ENCODE data around the gene AUTS2. TPM values are rescaled to one million over a fixed set of nuclear protein-coding genes. Genes with fewer than 3 reads are reported as not detected.

Gene AUTS2
- total RNA-seq, 1 donor from 2014 or later = 9.9 TPM

DNA sequence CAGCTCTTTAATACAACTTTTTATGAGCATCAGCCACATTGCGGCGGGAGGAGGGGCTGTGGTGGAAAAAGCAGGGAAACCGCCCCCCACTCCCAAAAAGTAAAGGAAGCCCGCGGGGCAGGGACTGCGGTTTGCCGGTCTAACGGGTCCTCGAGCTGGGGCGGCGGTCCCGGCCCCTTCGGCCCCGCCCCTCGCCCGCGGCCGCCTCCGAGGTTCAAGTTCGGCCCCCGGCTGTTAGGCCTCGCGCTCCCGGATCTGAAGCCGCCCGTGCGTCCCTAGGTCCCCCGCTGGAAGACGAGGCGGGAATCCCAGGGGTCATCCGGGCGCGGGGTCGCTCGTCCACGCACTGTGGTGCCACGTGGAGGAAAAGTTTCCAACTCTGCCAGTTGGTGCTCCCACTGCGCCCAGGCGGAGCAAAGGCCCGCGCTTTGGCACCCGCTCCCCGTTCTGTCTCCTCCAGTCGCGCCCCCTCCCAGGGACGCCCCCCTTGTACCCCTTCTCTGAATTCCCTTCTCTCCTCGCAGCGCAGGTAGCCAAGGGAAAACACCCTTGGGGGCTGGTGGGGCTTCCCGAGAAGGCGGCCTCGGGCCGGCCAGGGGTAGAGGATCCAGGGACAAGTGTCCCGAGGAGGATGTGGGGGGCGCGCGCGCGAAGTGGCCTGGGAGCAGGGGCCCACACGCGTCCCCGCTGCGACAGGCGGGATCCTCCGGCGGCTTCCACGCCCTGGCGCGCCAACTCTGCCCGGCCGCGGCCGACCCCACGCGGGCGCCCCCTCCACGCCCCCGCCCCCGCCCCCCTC is 798 bp upstream of the AUTS2 start:
- Histone ChIP-seq H3K4me3 (ENCODE audit: low read depth, low read length) (peak overlapping the region; percentile 89), H3K27me3 (ENCODE audit: control insufficient read depth, insufficient read depth, low read length) (no peaks in the 10 kb centered on the region), H3K36me3 (ENCODE audit: control insufficient read depth, insufficient read depth, low read length) (no peaks in the 10 kb centered on the region)
- TF ChIP-seq CTCF (IDR thresholded peaks at IDR 0.05; ENCODE audit: insufficient read depth, low read length, poor library complexity, severe bottlenecking) = no peak
- no peak for DNase-seq (ENCODE audit: low read depth)

- no peak for DNase-seq (ENCODE audit: low read depth)
- no peak for TF ChIP-seq CTCF (IDR thresholded peaks at IDR 0.05; ENCODE audit: insufficient read depth, low read length, poor library complexity, severe bottlenecking)
- H3K27me3 ChIP-seq (ENCODE audit: control insufficient read depth, insufficient read depth, low read length) = no peaks in the 10 kb centered on the region
- H3K4me3 ChIP-seq (ENCODE audit: low read depth, low read length) = peak overlapping the region; percentile 89
- no peaks in the 10 kb centered on the region for H3K36me3 ChIP-seq (ENCODE audit: control insufficient read depth, insufficient read depth, low read length)
Observed at GRCh38 chr7:69598487-69599285, 411 bp downstream of the AUTS2 start.

DNA sequence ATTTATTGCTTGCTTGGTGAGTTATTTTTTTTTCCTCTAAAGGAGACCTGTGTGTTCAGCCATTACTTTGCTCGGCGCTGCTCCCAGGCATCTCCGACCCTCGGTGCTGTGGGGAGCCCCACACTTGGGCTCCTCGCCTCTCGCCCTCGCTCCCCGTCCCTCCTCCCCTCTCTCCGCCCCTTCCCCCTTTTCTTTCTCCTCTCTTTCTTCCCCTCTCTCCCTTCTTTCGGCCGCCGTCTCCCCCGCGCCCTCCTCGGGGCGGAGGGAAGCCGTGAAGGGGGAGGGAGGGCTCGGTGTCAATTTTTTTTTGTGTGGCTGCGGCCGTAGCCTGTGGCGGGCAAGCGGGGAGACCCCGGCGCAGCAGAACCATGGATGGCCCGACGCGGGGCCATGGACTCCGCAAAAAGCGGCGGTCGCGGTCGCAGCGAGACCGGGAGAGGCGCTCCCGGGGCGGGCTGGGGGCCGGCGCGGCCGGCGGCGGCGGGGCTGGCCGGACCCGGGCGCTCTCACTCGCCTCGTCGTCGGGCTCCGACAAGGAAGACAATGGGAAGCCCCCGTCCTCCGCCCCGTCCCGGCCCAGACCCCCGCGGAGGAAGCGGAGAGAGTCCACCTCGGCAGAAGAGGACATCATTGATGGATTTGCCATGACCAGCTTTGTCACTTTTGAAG is 1.1 kb downstream of the AUTS2 start:
- Histone ChIP-seq H3K4me3 (ENCODE audit: low read depth, low read length) (peak overlapping the region; percentile 89), H3K27me3 (ENCODE audit: control insufficient read depth, insufficient read depth, low read length) (no peaks in the 10 kb centered on the region), H3K36me3 (ENCODE audit: control insufficient read depth, insufficient read depth, low read length) (no peaks in the 10 kb centered on the region)
- no peak for DNase-seq (ENCODE audit: low read depth)
- TF ChIP-seq CTCF (IDR thresholded peaks at IDR 0.05; ENCODE audit: insufficient read depth, low read length, poor library complexity, severe bottlenecking) = no peak

DNA sequence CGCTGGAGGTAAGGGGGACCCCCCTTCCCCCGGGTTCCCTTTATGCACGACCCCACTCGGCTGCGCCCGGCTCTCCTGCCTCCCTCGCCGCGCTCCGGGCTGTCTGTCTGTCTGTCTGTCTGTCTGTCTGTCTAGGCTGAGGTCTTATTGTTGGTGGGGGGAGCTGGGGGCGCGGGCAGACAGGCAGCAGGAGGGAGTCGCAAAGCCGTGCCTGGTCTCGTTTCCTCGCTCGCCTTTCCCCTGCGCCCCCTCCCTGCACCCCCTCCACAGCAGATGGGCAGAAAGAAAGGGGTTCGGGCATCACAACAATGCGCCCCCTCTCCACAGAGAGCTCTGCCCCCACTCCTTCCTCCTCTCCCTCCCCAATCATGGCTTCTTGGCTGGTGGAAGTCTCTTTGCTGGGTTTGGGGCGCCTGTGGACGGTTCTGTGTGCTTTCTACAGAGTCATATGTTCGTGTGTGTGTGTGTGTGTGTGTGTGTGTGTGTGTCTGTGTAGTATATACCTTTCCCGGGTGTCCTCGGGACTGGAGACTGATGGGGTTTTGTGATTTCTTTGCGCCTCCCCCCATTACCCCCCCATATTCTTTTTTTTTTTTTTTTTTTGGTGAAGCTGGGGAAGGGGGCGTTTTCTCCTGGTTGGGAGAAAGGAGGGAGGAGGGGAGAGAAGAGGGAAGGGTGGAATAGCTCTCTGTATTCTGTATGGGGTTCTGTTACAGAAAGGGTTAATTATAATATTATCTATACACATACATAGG is 1.9 kb downstream of the AUTS2 start:
- Histone ChIP-seq H3K36me3 (ENCODE audit: control insufficient read depth, insufficient read depth, low read length) (no peaks in the 10 kb centered on the region), H3K27me3 (ENCODE audit: control insufficient read depth, insufficient read depth, low read length) (no peaks in the 10 kb centered on the region), H3K4me3 (ENCODE audit: low read depth, low read length) (peak overlapping the region; percentile 89)
- TF ChIP-seq CTCF (IDR thresholded peaks at IDR 0.05; ENCODE audit: insufficient read depth, low read length, poor library complexity, severe bottlenecking) = no peak
- no peak for DNase-seq (ENCODE audit: low read depth)

GRCh38 chr7:69600710-69601519 is 2.6 kb downstream of the AUTS2 start:
- no peak for TF ChIP-seq CTCF (IDR thresholded peaks at IDR 0.05; ENCODE audit: insufficient read depth, low read length, poor library complexity, severe bottlenecking)
- H3K27me3 ChIP-seq (ENCODE audit: control insufficient read depth, insufficient read depth, low read length) = no peaks in the 10 kb centered on the region
- H3K36me3 ChIP-seq (ENCODE audit: control insufficient read depth, insufficient read depth, low read length) = no peaks in the 10 kb centered on the region
- H3K4me3 ChIP-seq (ENCODE audit: low read depth, low read length) = peak overlapping the region; percentile 89
- no peak for DNase-seq (ENCODE audit: low read depth)

Data from kidney epithelial cell (primary cell).